ENCODE measurements around the gene CDK18.

DNA sequence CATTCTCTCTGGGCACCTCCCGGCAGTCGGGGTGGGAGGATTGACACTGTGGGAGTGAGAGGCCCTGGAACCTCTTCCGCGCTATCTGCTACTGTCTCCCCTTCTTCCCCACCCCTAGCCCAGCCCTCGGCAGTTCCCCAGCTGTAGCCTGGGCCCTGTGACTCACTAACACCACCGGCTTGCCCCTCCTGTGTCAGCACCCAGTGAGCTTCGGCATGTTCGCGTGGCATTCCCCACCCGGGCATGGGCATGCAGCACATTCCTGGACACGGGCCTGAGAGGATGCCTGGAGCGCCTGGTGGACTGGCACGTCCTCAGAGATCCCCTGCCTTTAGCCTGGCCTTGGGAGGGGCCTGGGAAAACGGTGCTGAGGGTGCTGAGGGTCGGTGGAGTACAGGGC lies 1.3 kb downstream of the CDK18 start:
- TF ChIP-seq ZNF274 (IDR thresholded peaks at IDR 0.05; ENCODE audit: low read depth, low read length) (no peak), YY1 (IDR thresholded peaks at IDR 0.05; ENCODE audit: insufficient read depth, insufficient read length) (no peak)

All from NT2/D1 (cell line).